GM12878 (cell line): ENCODE measurements around the gene PPP1R1A. TPM values are rescaled to one million over a fixed set of nuclear protein-coding genes. Genes with fewer than 3 reads are reported as not detected.

ENCODE experiments used
- ATAC-seq: fragments of 200-7000 bp; cut with Tn5 transposase; 3 replicates; pipeline ENCODE4 v1.9.1; 2020; ENCODE audit warnings: mild to moderate bottlenecking, moderate library complexity
- BruUV-seq: library from RNA; stranded (reverse); fragments of 400-500 nt; replicated peaks from 2 replicates; lab custom pipeline; 2021; lab: Mats Ljungman, UMichigan
- CTCF ChIA-PET: fragments of 300-600 bp; sonication (Branson Sonifier 250); formaldehyde crosslinking; extraction: SDS; loops from one replicate; lab custom pipeline; 2021; ENCODE audit warnings: inconsistent platforms; lab: Yijun Ruan, JAX
- POLR2A ChIA-PET: fragments of 350-600 bp; formaldehyde crosslinking; extraction: SDS; loops from one replicate; lab custom pipeline; 2021; ENCODE audit warnings: inconsistent platforms; lab: Charles Lee
- RAD21 ChIA-PET: fragments of 300-600 bp; sonication (Branson Sonifier 250); formaldehyde crosslinking; loops from one replicate; lab custom pipeline; 2023; ENCODE audit warnings: antibody characterized with exemption; ENCODE audit not compliant: unreplicated experiment; lab: Charles Lee
- SMC1A ChIA-PET: fragments of 300-600 bp; sonication (Branson Sonifier 250); formaldehyde crosslinking; loops from one replicate; lab custom pipeline; 2023; ENCODE audit not compliant: unreplicated experiment, uncharacterized antibody; lab: Charles Lee
- DNase-seq: peaks from one replicate; pipeline ENCODE4 v3.0.0-alpha.2; 2011; ENCODE audit warnings: low read depth, low spot score
- FAIRE-seq: peaks from 3 replicates; lab custom pipeline; 2011; peaks lifted over from hg19 to GRCh38; lab: Jason Lieb, UNC
- H2AFZ ChIP-seq: 2 replicates; pipeline ENCODE4 v1.6.0; 2011; ENCODE audit warnings: low read depth, low read length, control low read depth; ENCODE audit not compliant: control insufficient read depth
- H3K27ac ChIP-seq: 2 replicates; pipeline ENCODE4 v1.5.1; 2011; ENCODE audit warnings: control low read depth; ENCODE audit not compliant: control insufficient read depth, insufficient read depth
- H3K27me3 ChIP-seq, 2 experiments: replicated peaks in 1 of 2; 2 replicates each; pipeline versions ENCODE4 v1.6.0 to v1.6.1; 2011; ENCODE audit warnings: low read length in 1 of 2; ENCODE audit not compliant: control insufficient read depth in 2 of 2, insufficient read depth in 2 of 2
- H3K36me3 ChIP-seq, 2 experiments: 2 replicates each; pipeline ENCODE4 v1.5.1; 2011; ENCODE audit warnings: low read length in 1 of 2; ENCODE audit not compliant: control insufficient read depth in 2 of 2, insufficient read depth in 2 of 2
- H3K4me1 ChIP-seq: 2 replicates; pipeline ENCODE4 v1.6.1; 2011; ENCODE audit warnings: mild to moderate bottlenecking, low read length, moderate library complexity, mixed read lengths; ENCODE audit not compliant: control insufficient read depth, insufficient read depth
- H3K4me2 ChIP-seq: 2 replicates; pipeline ENCODE4 v1.6.0; 2011; ENCODE audit warnings: control low read depth; ENCODE audit not compliant: control insufficient read depth, insufficient read depth
- H3K4me3 ChIP-seq: fragments of 200-600 bp; sonication (generic); 2 replicates; pipeline ENCODE4 v1.5.1; 2016
- H3K79me2 ChIP-seq: 2 replicates; pipeline ENCODE4 v1.6.0; 2011; ENCODE audit warnings: low read length; ENCODE audit not compliant: control insufficient read depth, insufficient read depth
- H3K9ac ChIP-seq: 2 replicates; pipeline ENCODE4 v1.8.0; 2011; ENCODE audit warnings: low read length, control low read depth, mixed read lengths; ENCODE audit not compliant: control insufficient read depth, insufficient read depth
- H3K9me3 ChIP-seq: replicated peaks from 3 replicates; pipeline ENCODE4 v1.5.1; 2011; ENCODE audit warnings: mild to moderate bottlenecking, low read length; ENCODE audit not compliant: control insufficient read depth, insufficient read depth
- H4K20me1 ChIP-seq: 2 replicates; pipeline ENCODE4 v1.6.0; 2011; ENCODE audit not compliant: control insufficient read depth, insufficient read depth
- CEBPZ ChIP-seq: fragments of 150-350 bp; IDR thresholded peaks from 2 replicates; pipeline ENCODE4 v1.6.1; 2016; ENCODE audit warnings: low read depth, low read length
- RB1 ChIP-seq: fragments of 450-650 bp; formaldehyde crosslinking; IDR thresholded peaks from 2 replicates; pipeline ENCODE4 v1.6.1; 2017; ENCODE audit warnings: mild to moderate bottlenecking, borderline replicate concordance
- RELB ChIP-seq: fragments of 450-650 bp; IDR thresholded peaks from 2 replicates; pipeline ENCODE4 v1.6.1; 2017; ENCODE audit warnings: low read depth, mild to moderate bottlenecking, moderate library complexity
- WGBS: methylation state at CpG from one replicate; pipeline ENCODE4 v1.1.6; 2016; ENCODE audit warnings: low lambda C conversion rate; ENCODE audit not compliant: insufficient replicate concordance, insufficient coverage; ENCODE audit errors: missing lambda C conversion rate; 5-methylcytosine and 5-hydroxymethylcytosine counted together
- in situ Hi-C: fragments of 300-500 bp; cut with MboI; formaldehyde crosslinking; loops from 9 replicates; pipeline ENCODE4 v1.14.3; 2018; ENCODE audit warnings: mixed read lengths
- intact Hi-C: fragments of 100-400 bp; cut with micrococcal nuclease; formaldehyde crosslinking; loops from one replicate; pipeline ENCODE4 v1.14.2; 2022; ENCODE audit not compliant: unreplicated experiment
- polyA plus RNA-seq, 11 experiments: library from polyadenylated mRNA; depleted of rRNA in 4 of 11; unstranded in 6 of 11; stranded (reverse) in 5 of 11; fragments of >200 nt; fragmentation: Nextera tagmentation in 4 of 11; fragmentation: Illumina TruSeq in 1 of 11; extraction: Ambion mirVana in 4 of 11; extraction: Trizol in 1 of 11; gene quantifications; 1 replicate in 1 of 11; 2 replicates in 10 of 11; pipeline versions ENCODE4 v1.2.1 to v1.2.3, GENCODE V29; 2011 to 2016; ENCODE audit warnings: inconsistent platforms in 2 of 11, missing spikeins in 2 of 11, low read depth in 1 of 11
- total RNA-seq, 4 experiments: library from RNA; depleted of rRNA in 3 of 4; stranded (reverse); fragments of >200 nt in 3 of 4; fragmentation: Illumina TruSeq in 1 of 4; extraction: Trizol in 1 of 4; gene quantifications; 2 replicates each; pipeline versions ENCODE4 v1.2.1 to v1.2.3, GENCODE V29; 2013 to 2021

PPP1R1A gene
- total and polyA plus RNA-seq, 10 of the 15 experiments (the other 5 are each of a cell fraction or from before 2014, with no cell fraction given) = 0.03 to 0.08 (median 0.07) TPM; not detected in 7

DNA sequence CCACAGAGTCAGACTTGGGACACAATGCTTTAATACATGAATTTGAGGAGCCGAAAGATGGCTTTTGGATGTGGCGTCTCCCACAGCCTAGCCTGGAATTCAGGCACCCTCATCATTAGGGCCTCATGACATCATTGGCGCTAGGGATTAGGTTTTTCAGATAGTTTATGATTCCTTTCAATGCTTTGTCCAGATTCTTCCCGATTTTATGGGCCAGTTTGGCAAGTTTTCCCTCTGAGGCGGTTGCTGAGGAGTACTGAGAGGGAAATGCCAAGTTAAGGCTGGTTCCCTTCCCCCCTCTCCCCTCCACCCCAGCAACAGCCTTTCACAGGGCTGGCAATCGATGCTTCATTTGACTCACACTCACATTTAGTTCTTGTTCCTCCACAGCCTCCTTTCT, 19.7 kb upstream of the PPP1R1A start:
- H3K9me3 ChIP-seq = no peaks in the 10 kb centered on the region
- ChIA-PET SMC1A (no interaction called here), RAD21 (no interaction called here), POLR2A (no interaction called here), CTCF (no interaction called here)
- no peak overlapping the region for H3K4me2 ChIP-seq
- H3K27me3 ChIP-seq = peaks cover 2 to 3% of the 10 kb centered on the region in 2 experiments; a peak in 3 of 4 replicates
- TF ChIP-seq CEBPZ (no peak), RB1 (no peak), RELB (no peak)
- BruUV-seq = no TSS peak
- H3K27ac ChIP-seq = no peak overlapping the region
- H3K4me1 ChIP-seq = no peaks in the 10 kb centered on the region
- no peak overlapping the region for H3K9ac ChIP-seq
- H3K4me3 ChIP-seq = no peak overlapping the region
- FAIRE-seq (no peak), DNase-seq (no peak), ATAC-seq (no peak)
- WGBS = under 1% methylated on average over 6 of the region's 6 CpGs
- no peaks in the 10 kb centered on the region for H3K36me3 ChIP-seq
- in situ Hi-C loops = no loop called here
- intact Hi-C loops = no loop called here
- H2AFZ ChIP-seq = no peak overlapping the region
- no peaks in the 10 kb centered on the region for H3K79me2 ChIP-seq
- H4K20me1 ChIP-seq = no peaks in the 10 kb centered on the region
